Measurements from ENCODE around the gene CHST14.

CHST14 gene

GRCh38 chr15:40498418-40498817, 27.6 kb downstream of the CHST14 start:
- no peak for DNase-seq

GRCh38 chr15:40498891-40499290, 28.1 kb downstream of the CHST14 start:
- DNase-seq = no peak

- no peak for DNase-seq
Measured at GRCh38 chr15:40499931-40500330, 29.1 kb downstream of the CHST14 start.

GRCh38 chr15:40500568-40501330, 30.0 kb downstream of the CHST14 start:
- DNase-seq = no peak

GRCh38 chr15:40501487-40501886, 30.7 kb downstream of the CHST14 start:
- DNase-seq = no peak

- no peak for DNase-seq
Measured at GRCh38 chr15:40506964-40507571, 36.3 kb downstream of the CHST14 start.

- no peak for DNase-seq
Measured at GRCh38 chr15:40508216-40508615, 37.4 kb downstream of the CHST14 start.

GRCh38 chr15:40510201-40510600, 39.4 kb downstream of the CHST14 start:
- no peak for DNase-seq

GRCh38 chr15:40511093-40511471, 40.3 kb downstream of the CHST14 start:
- DNase-seq = no peak

- DNase-seq = no peak
Measured at GRCh38 chr15:40511472-40512133, 40.8 kb downstream of the CHST14 start.

- DNase-seq = no peak
Measured at GRCh38 chr15:40512440-40512839, 41.7 kb downstream of the CHST14 start.

- DNase-seq = no peak
Measured at GRCh38 chr15:40513609-40514008, 42.8 kb downstream of the CHST14 start.

GRCh38 chr15:40516322-40516721, 45.5 kb downstream of the CHST14 start:
- DNase-seq = no peak
